Measurements from ENCODE around the gene ATP5PD. TPM values are rescaled to one million over a fixed set of nuclear protein-coding genes. Genes with fewer than 3 reads are reported as not detected.

Gene ATP5PD
- total RNA-seq, 1 experiment from 2014 or later: 344 TPM

GRCh38 chr17:75087558-75088453, 41.0 kb upstream of the ATP5PD start, which contains the start of gene SLC16A5:
SLC16A5 (plus strand) TSS chr17:75087954; CDS start chr17:75093637, 5,683 bp downstream.
- H4K91ac ChIP-seq (ENCODE audit: insufficient read length, low read depth, low read length): no peak within 1 kb of the TSS
- Mint-ChIP-seq H3K27ac (peak within 1 kb of the TSS; percentile 89 to 96 (median 95)), H3K9me3 (no peaks in the 10 kb centered on the region), H3K27me3 (ENCODE audit: low read depth) (no peaks in the 10 kb centered on the region), H3K4me3 (peak within 1 kb of the TSS; percentile 79 to 88), H3K36me3 (ENCODE audit: insufficient read depth in 1 of 3, low read depth in 3 of 3) (peaks cover 2 to 4% (median 2%) of the 10 kb centered on the region in 3 experiments; a peak in 5 of 7 replicates), H3K4me1 (peaks cover 56 to 58% of the 10 kb centered on the region in 2 experiments)
- WGBS (ENCODE audit: extremely low coverage, insufficient read length, low lambda C conversion rate): no CpG with 5 or more reads among the region's 69 CpGs
- H4K8ac ChIP-seq (replicated peaks; ENCODE audit: insufficient read length, low read depth, low read length): no peak within 1 kb of the TSS
- H3K27ac ChIP-seq (ENCODE audit: insufficient read length, low read depth, low read length): peak within 1 kb of the TSS; percentile 35
- no peaks in the 10 kb centered on the region for H3K9me3 ChIP-seq (ENCODE audit: control insufficient read depth, low read depth, low read length)
- H2AFZ ChIP-seq (ENCODE audit: low read length): no peak within 1 kb of the TSS
- H2BK20ac ChIP-seq (ENCODE audit: low read depth, low read length, poor library complexity, severe bottlenecking): no peak within 1 kb of the TSS
- H2BK5ac ChIP-seq (ENCODE audit: insufficient read length, low read length): no peak within 1 kb of the TSS
- H2BK120ac ChIP-seq (ENCODE audit: low read depth, low read length, poor library complexity, severe bottlenecking): no peak within 1 kb of the TSS
- H4K20me1 ChIP-seq (ENCODE audit: control insufficient read depth, insufficient read depth, insufficient read length): no peaks in the 10 kb centered on the region
- no peak within 1 kb of the TSS for H3K56ac ChIP-seq (ENCODE audit: insufficient read length, low read depth, low read length)
- H2BK12ac ChIP-seq (ENCODE audit: insufficient read length, low read depth, low read length): no peak within 1 kb of the TSS
- no peak within 1 kb of the TSS for H3K23ac ChIP-seq (ENCODE audit: insufficient read length, low read depth, low read length)
- DNase-seq: peak; percentile 99
- H3K27me3 ChIP-seq (ENCODE audit: insufficient read depth, low read length): no peaks in the 10 kb centered on the region
- no peak within 1 kb of the TSS; the same call in 1 of the 2 replicates for H3K4ac ChIP-seq (ENCODE audit: low read depth, low read length)
- TF ChIP-seq, protein P1, sequence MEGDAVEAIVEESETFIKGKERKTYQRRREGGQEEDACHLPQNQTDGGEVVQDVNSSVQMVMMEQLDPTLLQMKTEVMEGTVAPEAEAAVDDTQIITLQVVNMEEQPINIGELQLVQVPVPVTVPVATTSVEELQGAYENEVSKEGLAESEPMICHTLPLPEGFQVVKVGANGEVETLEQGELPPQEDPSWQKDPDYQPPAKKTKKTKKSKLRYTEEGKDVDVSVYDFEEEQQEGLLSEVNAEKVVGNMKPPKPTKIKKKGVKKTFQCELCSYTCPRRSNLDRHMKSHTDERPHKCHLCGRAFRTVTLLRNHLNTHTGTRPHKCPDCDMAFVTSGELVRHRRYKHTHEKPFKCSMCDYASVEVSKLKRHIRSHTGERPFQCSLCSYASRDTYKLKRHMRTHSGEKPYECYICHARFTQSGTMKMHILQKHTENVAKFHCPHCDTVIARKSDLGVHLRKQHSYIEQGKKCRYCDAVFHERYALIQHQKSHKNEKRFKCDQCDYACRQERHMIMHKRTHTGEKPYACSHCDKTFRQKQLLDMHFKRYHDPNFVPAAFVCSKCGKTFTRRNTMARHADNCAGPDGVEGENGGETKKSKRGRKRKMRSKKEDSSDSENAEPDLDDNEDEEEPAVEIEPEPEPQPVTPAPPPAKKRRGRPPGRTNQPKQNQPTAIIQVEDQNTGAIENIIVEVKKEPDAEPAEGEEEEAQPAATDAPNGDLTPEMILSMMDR (conservative IDR thresholded peaks at IDR 0.05): no peak
- no peaks in the 10 kb centered on the region; the same call in 1 of the 2 replicates for H3K79me2 ChIP-seq (ENCODE audit: insufficient read depth, low read length)
- H3K4me1 ChIP-seq (ENCODE audit: insufficient read depth, low read length): peaks cover 7% of the 10 kb centered on the region; the same call in 1 of the 2 replicates
- H2BK15ac ChIP-seq (ENCODE audit: low read depth, low read length): no peak within 1 kb of the TSS
- H3K23me2 ChIP-seq (ENCODE audit: insufficient read length, low read depth, low read length, poor library complexity, severe bottlenecking): peaks cover 7% of the 10 kb centered on the region
- no peak within 1 kb of the TSS for H2AK5ac ChIP-seq (ENCODE audit: insufficient read length, low read length)
- H4K5ac ChIP-seq (ENCODE audit: insufficient read length, low read depth, low read length): no peak within 1 kb of the TSS
- no peaks in the 10 kb centered on the region for H3K79me1 ChIP-seq (ENCODE audit: insufficient read depth, low read depth, low read length, poor library complexity, severe bottlenecking)
- H3T11ph ChIP-seq (ENCODE audit: low read length): no peak within 1 kb of the TSS
- H3K18ac ChIP-seq (ENCODE audit: insufficient read length, low read depth, low read length): peak within 1 kb of the TSS; percentile 81
- H3K4me2 ChIP-seq (ENCODE audit: insufficient read depth, insufficient read length, low read length): peak within 1 kb of the TSS; percentile 75
- peak within 1 kb of the TSS; percentile 66 for H3K9ac ChIP-seq (ENCODE audit: extremely low read depth, insufficient read length, low read length)
- H3K14ac ChIP-seq (ENCODE audit: insufficient read depth, low read length): peak within 1 kb of the TSS; percentile 69
